GM21576 (cell line): ENCODE data around the gene CAST.

Experiments used
- ATAC-seq: cut with Tn5 transposase; IDR thresholded peaks from one replicate; pipeline ENCODE4 v1.9.1; 2021; ENCODE audit warnings: mild to moderate bottlenecking, moderate library complexity; ENCODE audit not compliant: unreplicated experiment

CAST gene

GRCh38 chr5:96645091-96645490, 17.1 kb upstream of the CAST start:
- no peak for ATAC-seq

GRCh38 chr5:96648023-96648422, 14.2 kb upstream of the CAST start:
- ATAC-seq, result peak; percentile 91

DNA sequence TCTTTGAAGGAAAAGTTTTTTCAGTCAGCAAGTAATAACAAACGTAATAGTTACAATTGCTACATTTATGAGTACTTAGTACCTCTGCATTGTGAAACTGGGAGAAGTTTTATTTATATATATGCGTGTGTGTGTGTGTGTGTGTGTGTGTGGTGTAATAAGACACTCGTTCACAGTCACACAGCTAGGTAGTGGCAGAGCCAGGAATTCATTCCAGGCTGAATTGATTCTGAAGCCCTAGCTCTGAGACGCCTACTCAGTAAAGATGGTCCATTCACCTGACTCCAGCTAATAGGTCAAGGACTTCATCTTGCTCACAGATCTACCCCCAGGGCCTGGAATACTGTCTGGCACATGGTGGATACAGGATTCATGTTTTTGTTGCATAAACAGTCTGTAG, 13.6 kb upstream of the CAST start:
- ATAC-seq, result no peak

- no peak for ATAC-seq
Observed at GRCh38 chr5:96649251-96649662, 12.9 kb upstream of the CAST start.

- ATAC-seq, result no peak
Observed at GRCh38 chr5:96649681-96650540, 12.3 kb upstream of the CAST start.

DNA sequence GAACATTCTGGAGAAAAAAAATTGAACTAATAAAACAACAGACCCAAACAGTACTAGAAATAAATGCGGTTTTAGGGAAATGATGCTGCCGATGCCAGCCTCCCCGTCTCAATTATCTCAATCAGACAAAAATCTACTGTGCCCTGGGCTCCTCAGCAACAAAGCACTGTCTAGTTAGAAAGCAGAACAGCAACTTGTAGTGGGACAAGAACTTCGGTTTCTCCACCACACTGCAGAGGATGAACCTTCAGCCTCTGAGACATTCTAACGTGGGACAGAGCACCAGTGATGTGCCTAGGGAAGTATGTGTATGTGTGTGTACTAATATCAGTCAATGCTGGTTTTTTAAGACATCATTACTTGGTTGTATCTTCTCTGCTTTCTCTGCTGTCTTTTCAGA, 11.1 kb upstream of the CAST start:
- ATAC-seq, result no peak

- ATAC-seq, result no peak
Observed at GRCh38 chr5:96651948-96652753, 10.0 kb upstream of the CAST start.

- no peak for ATAC-seq
Observed at GRCh38 chr5:96652769-96653454, 9.3 kb upstream of the CAST start.

DNA sequence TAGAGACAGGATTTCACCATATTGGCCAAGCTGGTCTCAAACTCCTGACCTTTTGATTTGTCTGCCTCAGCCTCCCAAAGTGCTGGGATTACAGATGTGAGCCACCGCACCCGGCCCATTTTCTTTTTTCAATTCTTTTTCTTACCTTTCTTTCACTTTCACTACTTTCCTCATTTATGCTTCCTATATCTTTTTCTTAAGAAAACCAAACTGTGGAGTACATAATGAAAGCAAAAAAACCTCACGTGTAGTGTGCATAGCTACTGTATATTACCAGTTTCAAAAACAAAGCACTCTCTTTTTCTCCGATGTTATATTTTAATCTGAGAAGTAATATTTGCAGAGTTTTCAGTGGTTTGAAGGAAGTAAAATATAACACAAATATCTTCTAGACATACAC, 8.0 kb upstream of the CAST start:
- no peak for ATAC-seq

DNA sequence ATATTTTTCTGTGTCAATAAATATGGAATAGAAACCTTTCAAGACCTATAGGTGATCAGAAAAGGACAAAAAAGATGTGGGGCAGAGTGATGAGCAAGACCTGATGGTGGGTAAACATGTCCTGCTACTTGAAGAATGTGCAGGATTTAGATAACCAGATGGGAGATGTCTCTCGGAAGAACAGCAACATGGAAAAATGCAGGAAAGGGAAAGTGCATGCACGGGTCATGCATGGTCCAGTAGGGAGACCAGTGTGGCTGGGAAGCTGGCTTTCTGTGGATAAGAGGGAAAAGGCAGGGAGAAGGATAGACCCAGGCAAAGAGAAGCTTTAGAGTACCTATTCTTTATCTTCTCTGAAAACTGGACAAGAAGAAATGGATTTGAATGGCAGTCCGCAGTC, 7.1 kb upstream of the CAST start:
- ATAC-seq, result no peak

- ATAC-seq, result no peak
Observed at GRCh38 chr5:96655506-96655905, 6.7 kb upstream of the CAST start.

- ATAC-seq, result peak; percentile 57
Observed at GRCh38 chr5:96657068-96657467, 5.1 kb upstream of the CAST start.

GRCh38 chr5:96658272-96658671, 3.9 kb upstream of the CAST start:
- ATAC-seq, result no peak

DNA sequence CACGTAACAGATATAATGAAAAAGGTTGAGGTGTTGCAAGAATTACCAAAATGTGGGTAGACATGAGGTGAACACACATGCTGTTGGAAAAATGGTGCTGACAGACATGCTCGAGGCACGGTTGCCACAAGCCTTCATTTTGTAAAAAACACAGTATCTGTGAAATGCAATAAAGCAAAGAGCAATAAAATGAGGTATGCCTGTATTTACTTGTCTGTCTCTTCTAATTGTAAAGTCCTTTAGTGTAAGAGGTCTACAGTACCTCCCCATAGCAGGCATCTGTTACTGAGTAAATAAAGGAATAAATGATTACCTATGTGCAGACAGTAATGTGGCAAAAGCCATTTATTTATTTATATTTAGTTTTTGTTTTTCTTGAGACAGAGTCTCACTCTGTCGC, 3.0 kb upstream of the CAST start:
- no peak for ATAC-seq

GRCh38 chr5:96660971-96661854, 963 bp upstream of the CAST start:
- peak; percentile 16 for ATAC-seq

- peak; percentile 72 for ATAC-seq
Observed at GRCh38 chr5:96662725-96663518, 746 bp downstream of the CAST start.

DNA sequence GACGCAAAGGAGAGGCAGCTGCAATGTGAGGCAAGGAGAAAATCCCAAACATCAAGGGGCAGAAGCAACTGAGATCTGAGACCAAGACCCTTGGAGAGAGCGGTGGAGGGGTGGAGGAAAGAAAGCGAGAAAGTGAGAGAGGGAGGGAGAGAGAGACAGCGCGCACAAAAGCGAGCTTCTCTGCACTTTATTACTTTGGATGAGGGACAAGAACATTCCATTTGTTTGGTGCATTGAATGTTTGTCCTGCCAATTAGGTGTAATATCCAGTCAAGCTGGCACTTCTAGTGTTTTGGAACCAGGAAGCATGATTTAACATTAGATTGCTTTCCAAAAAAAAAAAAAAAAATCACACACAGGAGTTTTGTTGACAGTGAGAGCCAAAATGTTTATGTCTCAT, 1.4 kb downstream of the CAST start:
- no peak for ATAC-seq

DNA sequence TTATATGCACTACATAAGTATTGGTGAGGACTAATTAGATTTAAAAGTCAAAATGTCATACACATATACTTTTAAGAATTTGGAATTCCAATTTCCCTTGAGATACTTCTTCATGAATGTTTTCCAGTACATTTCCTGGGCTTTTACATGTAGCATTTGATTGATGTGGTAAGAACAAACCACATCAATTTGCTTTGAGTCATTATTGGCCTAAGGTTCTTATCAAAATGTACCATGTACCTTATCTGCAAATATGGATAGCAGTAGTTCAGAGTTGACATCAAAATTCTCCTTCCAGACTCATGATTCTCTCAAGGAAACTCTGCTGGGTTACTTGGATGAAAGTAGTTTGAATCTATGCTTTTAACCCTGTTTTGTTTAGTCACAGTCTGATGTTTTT, 2.5 kb downstream of the CAST start:
- ATAC-seq, result no peak

DNA sequence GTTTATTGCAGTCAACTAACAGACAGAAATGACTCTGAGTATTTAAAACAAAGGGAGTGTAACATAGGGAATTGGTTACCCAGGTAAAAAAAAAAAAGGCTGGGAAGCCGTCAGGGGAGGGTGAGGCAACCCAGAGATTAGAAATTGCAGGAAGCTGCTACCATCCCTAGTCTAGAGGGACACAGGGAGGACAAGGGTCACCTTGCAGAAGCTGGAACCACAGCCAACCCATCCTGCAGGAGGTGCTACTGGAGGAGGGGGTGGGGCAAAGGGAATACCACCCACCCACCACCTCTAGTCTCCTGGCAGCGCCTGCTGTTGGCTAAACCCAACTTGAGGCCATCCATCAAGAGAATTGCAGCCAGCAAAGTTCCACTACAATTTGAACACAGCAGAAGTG, 6.5 kb downstream of the CAST start:
- ATAC-seq, result no peak

DNA sequence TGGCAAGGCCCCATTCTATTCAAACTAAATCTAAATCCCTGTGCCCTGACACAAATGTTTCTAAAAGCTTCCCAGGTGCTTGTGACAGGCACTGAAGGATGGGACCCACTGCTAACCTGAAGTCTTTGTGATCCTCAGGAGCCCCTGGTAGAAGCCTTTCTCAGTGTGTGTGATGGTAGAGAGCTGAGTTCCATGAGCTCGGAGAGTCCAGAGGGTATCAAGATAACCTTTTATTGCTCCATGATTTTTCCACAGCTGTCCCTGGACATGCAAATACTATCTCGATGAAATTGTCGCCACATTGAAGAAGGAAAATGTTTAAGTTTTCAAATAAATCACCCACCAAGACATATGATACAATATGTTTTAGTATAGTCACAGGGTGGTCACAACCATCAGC, 7.7 kb downstream of the CAST start:
- no peak for ATAC-seq
